ENCODE results near the gene WRNIP1.

Gene WRNIP1

GRCh38 chr6:2765166-2765895 is at the start of gene WRNIP1:
Gene WRNIP1, plus strand, starts transcription at chr6:2765393. Its CDS starts 230 bp downstream, at chr6:2765623.
- DNase-seq (ENCODE audit: low read depth in 2 of 2): peak; percentile 99

GRCh38 chr6:2715737-2716136 is 49.5 kb upstream of the WRNIP1 start:
- DNase-seq (ENCODE audit: low read depth in 2 of 2): no peak

DNA sequence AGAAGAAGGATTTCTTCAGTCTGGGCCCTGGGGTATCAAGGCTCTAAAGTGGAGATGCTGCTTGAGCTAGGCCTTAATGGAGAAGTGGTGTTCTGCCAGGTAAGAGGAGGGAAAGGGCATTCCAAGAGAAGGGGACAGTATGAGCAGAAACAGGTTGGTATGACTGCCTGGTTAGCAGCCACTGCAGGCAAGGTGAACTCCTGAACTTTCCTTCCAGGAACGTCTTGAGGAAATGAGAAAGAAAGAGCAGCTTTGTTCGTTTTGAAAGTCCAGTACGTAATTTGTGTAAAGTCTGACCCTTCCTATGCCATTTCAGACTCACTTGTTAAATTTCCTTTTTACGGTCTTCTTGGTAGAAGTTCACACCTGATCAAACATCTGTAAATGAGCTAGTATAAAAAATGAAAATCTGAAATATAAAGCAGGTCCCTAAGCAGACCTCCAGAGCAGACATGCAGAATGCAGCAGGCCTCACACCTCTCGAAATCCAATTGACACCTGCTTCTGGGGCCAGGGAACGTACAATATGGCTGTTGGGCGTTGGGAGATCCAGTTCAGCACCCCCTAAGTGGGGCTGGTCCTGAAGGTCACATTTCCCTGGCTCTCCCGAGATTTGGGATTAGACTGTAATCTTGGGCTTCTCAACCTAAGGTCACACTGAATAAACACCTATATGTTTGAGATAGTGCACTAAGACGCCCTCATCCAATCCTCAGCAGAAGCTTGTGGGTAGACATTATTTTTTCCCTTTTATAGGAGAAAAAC is 48.1 kb upstream of the WRNIP1 start:
- no peak for DNase-seq (ENCODE audit: low read depth in 2 of 2)

- DNase-seq (ENCODE audit: low read depth in 2 of 2): no peak
These were observed 46.7 kb upstream of the WRNIP1 start for GRCh38 chr6:2718334-2719092.

GRCh38 chr6:2719093-2719455 is 46.1 kb upstream of the WRNIP1 start:
- no peak for DNase-seq (ENCODE audit: low read depth in 2 of 2)

- DNase-seq (ENCODE audit: low read depth in 2 of 2): no peak
These were observed 44.0 kb upstream of the WRNIP1 start for GRCh38 chr6:2721219-2721618.

- DNase-seq (ENCODE audit: low read depth in 2 of 2): no peak
These were observed 39.7 kb upstream of the WRNIP1 start for GRCh38 chr6:2725364-2725988.

DNA sequence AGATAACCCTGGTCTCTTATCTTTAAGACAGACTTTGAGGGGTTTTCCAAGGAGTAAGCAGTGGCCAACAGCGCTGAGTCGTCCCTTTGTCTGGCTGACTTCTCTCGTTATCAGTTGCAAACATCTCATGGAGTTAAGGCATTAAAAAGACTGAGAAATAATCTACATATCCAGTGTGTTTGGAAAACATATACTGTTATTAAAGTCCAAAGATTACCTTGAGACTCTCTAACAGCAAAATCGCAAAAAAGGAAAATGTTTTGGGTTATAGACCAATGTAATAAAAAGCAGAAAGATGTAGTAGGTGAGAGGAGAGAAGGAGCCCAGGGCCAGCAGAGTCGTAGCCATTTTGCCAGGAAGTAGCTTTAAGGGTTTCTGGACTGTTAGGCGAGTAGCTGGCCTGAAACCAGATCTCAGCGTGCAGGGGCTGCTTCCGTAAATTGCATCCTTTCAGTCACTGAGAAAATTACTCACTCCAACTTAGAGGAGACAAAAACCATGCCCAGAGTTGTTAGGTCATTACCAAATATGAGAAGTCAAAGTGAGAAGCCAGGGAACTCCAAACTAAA is 39.1 kb upstream of the WRNIP1 start:
- DNase-seq (ENCODE audit: low read depth in 2 of 2): peak in 1 of 2 experiments; percentile 30

GRCh38 chr6:2729921-2730320 is 35.3 kb upstream of the WRNIP1 start:
- DNase-seq (ENCODE audit: low read depth in 2 of 2): no peak

- DNase-seq (ENCODE audit: low read depth in 2 of 2): no peak
These were observed 34.7 kb upstream of the WRNIP1 start for GRCh38 chr6:2730353-2731107.

DNA sequence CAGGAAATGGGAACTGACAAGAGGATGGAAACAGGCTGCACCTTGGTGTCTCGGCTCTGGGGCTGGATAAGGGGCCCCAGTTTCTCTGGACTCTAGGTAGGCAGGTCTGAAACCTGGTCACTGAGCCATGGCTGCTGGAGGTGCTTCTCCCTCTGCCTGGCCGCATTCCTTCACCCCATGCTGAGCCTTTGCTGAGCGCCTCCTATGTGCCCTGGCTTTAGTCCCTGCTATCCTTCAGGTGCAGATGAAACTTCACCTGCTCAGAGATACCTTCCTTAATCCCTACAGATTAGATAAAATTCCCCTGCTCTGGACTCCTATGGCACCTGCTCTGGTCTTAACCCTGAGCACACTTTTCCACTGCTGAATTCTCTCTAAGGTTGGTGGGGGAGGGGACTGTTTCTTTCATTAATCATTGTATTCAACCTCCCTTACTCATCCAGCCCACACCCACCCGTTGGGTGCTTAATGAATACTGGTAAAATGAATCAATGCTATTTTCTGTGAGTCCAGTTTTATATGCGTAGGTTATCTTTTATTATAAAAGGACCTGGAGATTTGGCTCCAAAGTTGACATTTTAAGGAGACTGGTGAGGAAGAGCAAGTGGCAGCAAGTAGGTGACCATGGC is 33.8 kb upstream of the WRNIP1 start:
- DNase-seq (ENCODE audit: low read depth in 2 of 2): no peak

DNA sequence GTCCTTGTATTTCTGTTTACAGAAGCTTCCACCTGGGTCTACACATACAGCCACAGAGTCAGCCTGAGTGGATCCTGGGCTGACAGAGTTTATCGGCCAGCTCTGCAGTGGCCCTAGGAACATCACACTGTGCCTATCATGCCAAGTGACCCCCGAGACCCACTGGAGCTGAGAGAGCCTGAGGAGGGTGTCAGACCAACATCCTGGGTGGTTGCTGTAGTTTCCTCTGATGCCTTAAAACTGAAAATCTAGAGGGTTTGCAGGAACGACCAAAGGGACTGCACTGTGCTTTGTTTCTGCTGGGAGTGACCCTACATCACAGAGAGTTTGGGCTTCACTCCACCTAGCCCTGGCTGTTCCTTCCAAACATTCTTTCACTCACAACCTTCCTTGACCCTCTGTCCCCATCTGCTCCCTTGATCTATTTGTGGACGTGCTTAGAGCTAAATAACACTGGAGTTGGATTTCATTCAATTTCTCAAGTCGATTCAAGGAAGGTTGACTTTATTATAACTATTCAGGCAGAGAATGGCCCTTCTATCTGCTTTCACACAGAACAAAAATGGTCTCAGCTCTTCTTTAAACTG is 32.6 kb upstream of the WRNIP1 start:
- DNase-seq (ENCODE audit: low read depth in 2 of 2): no peak

DNA sequence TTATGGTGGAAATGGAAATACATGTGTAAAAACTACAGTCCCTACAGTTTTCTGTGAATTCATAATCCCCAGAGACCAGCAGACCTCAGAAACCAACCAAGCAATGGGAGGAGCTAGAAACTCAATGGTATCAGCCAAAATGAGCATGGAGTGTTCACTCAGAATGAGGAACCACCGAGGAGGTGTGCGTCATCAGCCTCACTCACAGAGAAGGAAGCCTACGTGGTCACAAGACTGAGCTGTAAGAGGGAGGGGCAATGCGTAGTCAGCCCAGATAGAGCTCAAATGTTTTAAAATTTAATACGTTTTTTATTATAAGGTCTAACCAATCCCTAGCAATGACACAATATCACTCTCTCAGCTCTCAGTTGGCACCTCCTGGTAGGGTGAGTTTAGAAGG is 31.9 kb upstream of the WRNIP1 start:
- DNase-seq (ENCODE audit: low read depth in 2 of 2): no peak

GRCh38 chr6:2733736-2734480 is 31.3 kb upstream of the WRNIP1 start:
- DNase-seq (ENCODE audit: low read depth in 2 of 2): no peak

GRCh38 chr6:2734488-2735166 is 30.6 kb upstream of the WRNIP1 start:
- no peak for DNase-seq (ENCODE audit: low read depth in 2 of 2)

DNA sequence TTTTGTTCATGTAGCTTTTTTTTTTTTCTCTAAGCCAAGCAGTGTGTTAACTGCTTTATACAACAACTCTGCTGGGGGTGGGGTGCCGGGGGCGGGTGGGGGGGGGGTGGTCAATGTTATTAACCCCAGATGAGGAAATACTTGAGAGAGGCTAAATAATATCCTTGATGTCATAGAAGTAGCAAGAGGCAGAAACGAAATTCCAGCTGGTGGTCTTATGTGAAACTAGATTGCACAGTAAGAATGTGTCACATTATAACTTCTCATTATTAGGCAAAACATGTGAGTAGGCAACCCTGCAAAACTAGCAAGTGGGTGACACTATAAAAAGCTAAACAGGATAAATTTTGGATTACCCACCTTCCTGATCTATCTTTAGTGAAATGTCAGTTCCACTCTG is 27.3 kb upstream of the WRNIP1 start:
- DNase-seq (ENCODE audit: low read depth in 2 of 2): no peak

GRCh38 chr6:2738373-2738979 is 26.7 kb upstream of the WRNIP1 start:
- peak in 1 of 2 experiments; percentile 35 for DNase-seq (ENCODE audit: low read depth in 2 of 2)

GRCh38 chr6:2739335-2739734 is 25.9 kb upstream of the WRNIP1 start:
- DNase-seq (ENCODE audit: low read depth in 2 of 2): no peak

All from fibroblast of skin of left quadriceps (primary cell).